Measurements from ENCODE around the gene IQCF2.
"Not testable (repeated sequence)": the region's sequence is repeated elsewhere in the genome, so short reads cannot be mapped to it uniquely, and the experiment has no call there.

The IQCF2 gene

GRCh38 chr3:51894939-51895338, 33.5 kb downstream of the IQCF2 start:
- no peak overlapping the region for H3K27ac ChIP-seq
- no peak for TF ChIP-seq CTCF (IDR thresholded peaks at IDR 0.05)
- TF ChIP-seq ZFX (IDR thresholded peaks at IDR 0.05; ENCODE audit: borderline replicate concordance) = no peak

GRCh38 chr3:51896607-51897305, 35.3 kb downstream of the IQCF2 start:
- TF ChIP-seq ZFX (IDR thresholded peaks at IDR 0.05; ENCODE audit: borderline replicate concordance) (no peak), CTCF (IDR thresholded peaks at IDR 0.05) (no peak)

GRCh38 chr3:51897391-51897790, 36.0 kb downstream of the IQCF2 start:
- no peak for TF ChIP-seq CTCF (IDR thresholded peaks at IDR 0.05)
- TF ChIP-seq ZFX (IDR thresholded peaks at IDR 0.05; ENCODE audit: borderline replicate concordance) = no peak
- no peak overlapping the region for H3K27ac ChIP-seq

More at GRCh38 chr3:51896607-51897305, 35.3 kb downstream of the IQCF2 start:
- no peak overlapping the region for H3K27ac ChIP-seq

GRCh38 chr3:51900043-51900442, 38.6 kb downstream of the IQCF2 start:
- not testable (repeated sequence) for H3K27ac ChIP-seq

- H3K27ac ChIP-seq = not testable (repeated sequence)
These were observed 40.9 kb downstream of the IQCF2 start for GRCh38 chr3:51902361-51902760.

GRCh38 chr3:51904034-51904823, 42.8 kb downstream of the IQCF2 start:
- TF ChIP-seq CTCF (IDR thresholded peaks at IDR 0.05) (no peak), ZFX (IDR thresholded peaks at IDR 0.05; ENCODE audit: borderline replicate concordance) (no peak)
- H3K27ac ChIP-seq = no peak overlapping the region

GRCh38 chr3:51908026-51908425, 46.6 kb downstream of the IQCF2 start:
- TF ChIP-seq ZFX (IDR thresholded peaks at IDR 0.05; ENCODE audit: borderline replicate concordance) (no peak), CTCF (IDR thresholded peaks at IDR 0.05) (no peak)
- no peak overlapping the region for H3K27ac ChIP-seq

Data from 22Rv1 (cell line).